Astrocyte (in vitro differentiated cells and primary cell): ENCODE data around the gene TENM3. TPM values are rescaled to one million over a fixed set of nuclear protein-coding genes. Genes with fewer than 3 reads are reported as not detected.
"Not testable (repeated sequence)": the region's sequence is repeated elsewhere in the genome, so short reads cannot be mapped to it uniquely, and the experiment has no call there.

Experiments used
- DNase-seq: peaks from one replicate; pipeline ENCODE4 v3.0.0-alpha.2; 2010; ENCODE audit warnings: low read depth
- FAIRE-seq: peaks from 2 replicates; lab custom pipeline; 2011; peaks lifted over from hg19 to GRCh38; lab: Jason Lieb, UNC
- H2AFZ ChIP-seq: 2 replicates; pipeline ENCODE4 v1.6.0; 2012; ENCODE audit warnings: low read depth, low read length, inconsistent platforms
- H3K27ac ChIP-seq: 2 replicates; pipeline ENCODE4 v1.5.1; 2011; ENCODE audit warnings: low read depth, low read length, inconsistent platforms
- H3K27me3 ChIP-seq: 2 replicates; pipeline ENCODE4 v1.6.0; 2011; ENCODE audit warnings: low read length, inconsistent platforms; ENCODE audit not compliant: insufficient read depth
- H3K36me3 ChIP-seq: 2 replicates; pipeline ENCODE4 v1.5.1; 2011; ENCODE audit warnings: low read length, inconsistent platforms; ENCODE audit not compliant: insufficient read depth
- H3K4me1 ChIP-seq: 2 replicates; pipeline ENCODE4 v1.5.1; 2011; ENCODE audit warnings: low read length, inconsistent platforms; ENCODE audit not compliant: insufficient read depth
- H3K4me2 ChIP-seq: 2 replicates; pipeline ENCODE4 v1.6.0; 2012; ENCODE audit warnings: low read length, inconsistent platforms
- H3K4me3 ChIP-seq: 2 replicates; pipeline ENCODE4 v1.5.1; 2011; ENCODE audit warnings: low read depth, mild to moderate bottlenecking, low read length, inconsistent platforms; ENCODE audit not compliant: insufficient read depth
- H3K79me2 ChIP-seq: 2 replicates; pipeline ENCODE4 v1.6.0; 2012; ENCODE audit warnings: mild to moderate bottlenecking, low read length, inconsistent platforms; ENCODE audit not compliant: insufficient read depth
- H3K9ac ChIP-seq: 2 replicates; pipeline ENCODE4 v1.6.0; 2012; ENCODE audit warnings: mild to moderate bottlenecking, low read length, inconsistent platforms
- H3K9me3 ChIP-seq: 2 replicates; pipeline ENCODE4 v1.5.1; 2012; ENCODE audit warnings: low read depth, mild to moderate bottlenecking, low read length, inconsistent platforms; ENCODE audit not compliant: insufficient read depth
- H4K20me1 ChIP-seq: 2 replicates; pipeline ENCODE4 v1.6.0; 2012; ENCODE audit warnings: low read length, inconsistent platforms; ENCODE audit not compliant: insufficient read depth
- H3K27ac Mint-ChIP-seq: one replicate; pipeline ENCODE4 v1.8.0; 2021; ENCODE audit warnings: mild to moderate bottlenecking, mixed read lengths; ENCODE audit not compliant: unreplicated experiment
- H3K27me3 Mint-ChIP-seq: one replicate; pipeline ENCODE4 v1.8.0; 2021; ENCODE audit warnings: low read depth, mixed read lengths; ENCODE audit not compliant: unreplicated experiment
- H3K36me3 Mint-ChIP-seq: one replicate; pipeline ENCODE4 v1.8.0; 2021; ENCODE audit warnings: low read depth, mixed read lengths; ENCODE audit not compliant: unreplicated experiment
- H3K4me1 Mint-ChIP-seq: one replicate; pipeline ENCODE4 v1.8.0; 2021; ENCODE audit warnings: low read depth, mixed read lengths; ENCODE audit not compliant: unreplicated experiment
- H3K4me3 Mint-ChIP-seq: one replicate; pipeline ENCODE4 v1.8.0; 2021; ENCODE audit warnings: mild to moderate bottlenecking, moderate library complexity, mixed read lengths; ENCODE audit not compliant: unreplicated experiment
- H3K9me3 Mint-ChIP-seq: one replicate; pipeline ENCODE4 v1.8.0; 2021; ENCODE audit warnings: mild to moderate bottlenecking, mixed read lengths; ENCODE audit not compliant: unreplicated experiment
- CTCF ChIP-seq: IDR thresholded peaks from 2 replicates; pipeline ENCODE4 v1.5.1; 2011; ENCODE audit warnings: low read depth, mild to moderate bottlenecking, inconsistent platforms, low read length, moderate library complexity; ENCODE audit not compliant: insufficient read depth
- EZH2 ChIP-seq: IDR thresholded peaks from 2 replicates; pipeline ENCODE4 v1.6.1; 2012; ENCODE audit warnings: mild to moderate bottlenecking, low read length, inconsistent platforms; ENCODE audit not compliant: insufficient read depth
- total RNA-seq: library from RNA; stranded (reverse); gene quantifications from 2 replicates; pipeline ENCODE4 v1.2.1, GENCODE V29; 2021

TENM3 gene
- total RNA-seq, 1 donor from 2014 or later: 127 TPM

DNA sequence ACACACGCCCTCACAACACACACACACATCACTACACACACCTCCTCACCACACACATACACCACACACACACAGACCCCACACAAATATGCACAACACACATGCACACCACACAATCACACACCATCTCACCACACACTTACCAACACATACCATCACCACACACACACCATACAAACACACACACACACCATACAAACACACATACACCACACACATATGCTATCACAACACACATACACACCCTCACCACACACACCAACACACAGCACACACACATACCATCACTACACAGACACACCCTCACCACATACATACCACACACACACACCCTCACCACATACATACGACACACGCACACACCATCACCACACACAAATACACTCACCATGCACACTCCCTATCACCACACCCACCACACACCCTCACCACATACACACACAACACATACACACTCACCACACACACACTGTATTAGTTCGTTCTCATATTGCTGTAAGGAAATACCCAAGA, 567.0 kb downstream of the TENM3 start:
- peaks cover 9% of the 10 kb centered on the region for H3K4me1 ChIP-seq
- no peaks in the 10 kb centered on the region for H3K79me2 ChIP-seq
- Mint-ChIP-seq H3K9me3 (peaks cover 16% of the 10 kb centered on the region), H3K36me3 (peaks cover 4% of the 10 kb centered on the region), H3K4me1 (peaks cover 6% of the 10 kb centered on the region), H3K27ac (no peak overlapping the region), H3K27me3 (no peaks in the 10 kb centered on the region), H3K4me3 (no peak overlapping the region)
- FAIRE-seq (peak; percentile 41), DNase-seq (no peak)
- no peak overlapping the region for H2AFZ ChIP-seq
- no peak overlapping the region for H3K27ac ChIP-seq
- peaks cover 19% of the 10 kb centered on the region for H3K9me3 ChIP-seq
- no peak overlapping the region for H3K4me3 ChIP-seq
- no peak for TF ChIP-seq CTCF
- no peak for TF ChIP-seq EZH2
- H4K20me1 ChIP-seq: no peaks in the 10 kb centered on the region
- no peaks in the 10 kb centered on the region for H3K27me3 ChIP-seq
- no peak overlapping the region for H3K4me2 ChIP-seq
- H3K36me3 ChIP-seq: no peaks in the 10 kb centered on the region
- no peak overlapping the region for H3K9ac ChIP-seq

DNA sequence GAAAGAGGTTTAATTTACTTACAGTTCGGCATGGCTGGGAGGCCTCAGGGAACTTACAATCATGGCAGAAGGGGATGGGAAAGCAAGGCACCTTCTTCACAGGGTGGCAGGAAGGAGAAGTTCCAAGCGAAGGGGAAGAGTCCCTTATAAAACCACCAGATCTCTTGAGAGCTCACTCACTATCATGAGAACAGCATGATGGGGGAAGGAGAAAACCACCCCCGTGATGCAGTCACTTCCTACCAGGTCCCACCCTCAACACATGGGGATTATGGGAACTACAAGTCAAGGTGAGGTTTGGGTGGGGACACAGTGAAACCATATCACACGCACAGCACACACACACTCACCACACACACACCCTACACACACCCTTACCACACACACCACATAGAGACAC, 569.7 kb downstream of the TENM3 start:
- H3K4me1 Mint-ChIP-seq: no peaks in the 10 kb centered on the region
- no peaks in the 10 kb centered on the region for H3K27me3 ChIP-seq
- H4K20me1 ChIP-seq: no peaks in the 10 kb centered on the region
- no peak overlapping the region for H3K4me2 ChIP-seq
- no peak overlapping the region for H3K4me3 Mint-ChIP-seq
- H3K27ac ChIP-seq: no peak overlapping the region
- H3K36me3 Mint-ChIP-seq: peaks cover 4% of the 10 kb centered on the region
- H3K36me3 ChIP-seq: no peaks in the 10 kb centered on the region
- FAIRE-seq (peak; percentile 37), DNase-seq (no peak)
- peaks cover 6% of the 10 kb centered on the region for H3K27me3 Mint-ChIP-seq
- TF ChIP-seq EZH2 (no peak), CTCF (no peak)
- no peak overlapping the region for H3K27ac Mint-ChIP-seq
- peaks cover 19% of the 10 kb centered on the region for H3K9me3 ChIP-seq
- H3K9me3 Mint-ChIP-seq: peaks cover 16% of the 10 kb centered on the region
- H2AFZ ChIP-seq: no peak overlapping the region
- H3K9ac ChIP-seq: no peak overlapping the region
- no peaks in the 10 kb centered on the region for H3K79me2 ChIP-seq
- no peaks in the 10 kb centered on the region for H3K4me1 ChIP-seq
- no peak overlapping the region for H3K4me3 ChIP-seq

GRCh38 chr4:182814065-182814464, 570.9 kb downstream of the TENM3 start:
- not testable (repeated sequence) for H3K4me2 ChIP-seq, H3K9ac ChIP-seq, H3K27me3 ChIP-seq, DNase-seq, H3K27me3 Mint-ChIP-seq, H3K27ac Mint-ChIP-seq, H3K4me1 ChIP-seq, H3K79me2 ChIP-seq, H2AFZ ChIP-seq, H3K36me3 Mint-ChIP-seq, H3K4me1 Mint-ChIP-seq, H3K27ac ChIP-seq, H3K4me3 ChIP-seq, H4K20me1 ChIP-seq, H3K4me3 Mint-ChIP-seq, H3K36me3 ChIP-seq, FAIRE-seq
- peaks cover 16% of the 10 kb centered on the region for H3K9me3 Mint-ChIP-seq
- peaks cover 14% of the 10 kb centered on the region for H3K9me3 ChIP-seq
